Effector memory CD4-positive, alpha-beta T cell (primary cell): Measurements from ENCODE around the gene ATP10D.
"Not testable (repeated sequence)": the region's sequence is repeated elsewhere in the genome, so short reads cannot be mapped to it uniquely, and the experiment has no call there.

ENCODE experiments used
- DNase-seq, 3 donors: peaks; one replicate each; pipeline ENCODE4 v3.0.0-alpha.2; 2020
- H3K27ac ChIP-seq: 2 replicates; pipeline ENCODE4 v1.7.0; 2013; ENCODE audit warnings: mild to moderate bottlenecking, low read length, moderate library complexity; ENCODE audit not compliant: insufficient read depth, poor library complexity, severe bottlenecking
- H3K27me3 ChIP-seq: replicated peaks from 2 replicates; pipeline ENCODE4 v1.7.0; 2013; ENCODE audit warnings: mild to moderate bottlenecking, low read length; ENCODE audit not compliant: insufficient read depth, control insufficient read depth, poor library complexity, severe bottlenecking
- H3K36me3 ChIP-seq: 2 replicates; pipeline ENCODE4 v1.7.0; 2013; ENCODE audit warnings: mild to moderate bottlenecking, low read length, moderate library complexity; ENCODE audit not compliant: control insufficient read depth, insufficient read depth
- H3K4me1 ChIP-seq: 2 replicates; pipeline ENCODE4 v1.7.0; 2013; ENCODE audit warnings: low read length, mild to moderate bottlenecking; ENCODE audit not compliant: control insufficient read depth, insufficient read depth, poor library complexity, severe bottlenecking
- H3K4me3 ChIP-seq: 2 replicates; pipeline ENCODE4 v1.7.0; 2013; ENCODE audit warnings: low read length, low read depth, mild to moderate bottlenecking; ENCODE audit not compliant: insufficient read depth, poor library complexity, severe bottlenecking
- H3K9me3 ChIP-seq: 2 replicates; pipeline ENCODE4 v1.7.0; 2013; ENCODE audit warnings: mild to moderate bottlenecking, low read length, moderate library complexity; ENCODE audit not compliant: control insufficient read depth

ATP10D gene

DNA sequence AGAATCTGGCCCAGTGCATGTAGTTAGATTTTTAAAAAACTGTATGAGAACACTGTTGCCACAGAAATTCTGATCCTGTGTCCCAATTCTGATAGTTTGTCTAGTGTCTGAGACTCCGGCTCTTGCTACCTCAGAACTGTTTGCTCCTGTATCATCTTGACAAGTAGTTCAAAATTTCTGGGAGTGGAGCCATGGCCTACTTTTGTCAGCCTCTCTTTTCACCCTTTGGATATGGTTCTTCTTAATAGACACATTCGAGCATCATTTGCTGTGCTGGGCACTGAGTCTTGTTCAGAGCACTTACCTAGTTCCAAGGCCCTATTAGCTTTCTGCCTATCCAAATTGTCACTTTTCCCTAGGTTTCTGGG, 46.9 kb downstream of the ATP10D start:
- no peak overlapping the region for H3K4me3 ChIP-seq
- peaks cover 30% of the 10 kb centered on the region for H3K4me1 ChIP-seq
- H3K9me3 ChIP-seq, result no peaks in the 10 kb centered on the region
- H3K27ac ChIP-seq, result peak overlapping the region; percentile 1
- H3K36me3 ChIP-seq, result no peaks in the 10 kb centered on the region
- H3K27me3 ChIP-seq, result no peaks in the 10 kb centered on the region
- no peak for DNase-seq

DNA sequence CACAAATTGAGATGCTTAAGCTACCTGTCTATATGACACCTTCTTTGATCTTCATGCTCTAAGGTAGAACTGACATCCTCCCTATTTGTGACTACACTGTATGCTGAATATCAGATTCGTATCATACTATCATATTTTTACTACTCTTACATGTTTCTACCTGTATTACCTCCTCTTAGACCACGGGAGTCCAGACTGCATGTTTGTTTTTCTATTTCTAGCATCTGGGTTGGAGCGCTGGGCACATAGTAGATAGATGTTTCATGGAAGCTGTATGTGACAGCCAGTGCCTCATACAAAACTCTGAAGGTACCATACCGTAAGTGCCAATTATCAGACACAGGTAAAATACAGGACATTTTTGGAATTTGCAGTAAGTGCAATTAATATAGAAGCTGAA, 47.6 kb downstream of the ATP10D start:
- H3K9me3 ChIP-seq, result no peaks in the 10 kb centered on the region
- no peaks in the 10 kb centered on the region for H3K27me3 ChIP-seq
- H3K36me3 ChIP-seq, result no peaks in the 10 kb centered on the region
- no peak overlapping the region for H3K27ac ChIP-seq
- no peak overlapping the region for H3K4me3 ChIP-seq
- H3K4me1 ChIP-seq, result peaks cover 30% of the 10 kb centered on the region
- no peak for DNase-seq

DNA sequence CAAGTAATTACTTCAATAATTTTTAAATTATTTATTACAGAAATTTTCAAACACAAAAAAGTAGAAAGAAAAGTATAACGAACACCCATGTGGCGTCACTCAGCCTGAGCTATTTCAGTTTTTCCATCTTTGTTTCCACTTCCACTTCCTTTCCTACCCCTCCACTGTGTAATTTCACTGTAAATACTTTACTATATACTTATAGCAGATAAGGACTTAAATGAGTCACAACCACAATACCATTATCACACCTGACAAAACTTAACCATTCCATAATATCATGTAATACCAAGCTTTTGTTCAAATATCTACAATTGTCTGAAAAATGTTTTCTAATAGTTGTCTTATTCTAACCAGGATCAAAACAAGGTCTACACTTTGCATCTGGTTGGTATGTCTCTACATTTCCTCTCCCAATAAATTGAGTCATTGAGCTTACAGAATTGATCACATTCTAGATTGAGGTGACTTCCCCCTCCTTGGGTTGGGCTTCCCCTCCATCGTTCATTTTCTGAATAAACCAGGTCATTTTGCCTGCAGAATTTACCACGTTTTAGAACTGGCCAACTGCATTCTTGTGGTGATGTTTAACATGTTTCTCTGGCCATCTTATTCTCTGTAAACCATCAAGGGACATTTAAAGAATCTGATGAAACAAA, 48.7 kb downstream of the ATP10D start:
- no peaks in the 10 kb centered on the region for H3K9me3 ChIP-seq
- no peak overlapping the region for H3K4me3 ChIP-seq
- H3K36me3 ChIP-seq, result no peaks in the 10 kb centered on the region
- no peak overlapping the region for H3K27ac ChIP-seq
- DNase-seq, result no peak
- no peaks in the 10 kb centered on the region for H3K27me3 ChIP-seq
- H3K4me1 ChIP-seq, result peaks cover 30% of the 10 kb centered on the region

DNA sequence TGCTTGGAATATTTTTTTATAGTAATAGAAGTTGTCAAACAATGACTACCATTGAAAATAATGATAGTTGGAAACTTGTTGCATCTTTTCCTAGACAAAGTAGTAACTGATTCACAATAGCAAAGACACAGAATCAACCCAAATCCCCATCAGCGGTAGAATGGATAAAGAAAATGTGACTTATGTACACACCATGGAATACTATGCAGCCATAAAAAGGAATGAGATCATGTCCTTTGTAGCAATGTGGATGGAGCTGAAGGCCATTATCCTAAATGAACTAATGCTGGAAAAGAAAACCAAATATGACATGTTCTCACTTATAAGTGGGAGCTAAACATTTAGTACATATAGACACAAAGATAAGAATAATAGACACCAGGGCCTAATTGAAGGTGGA, 49.7 kb downstream of the ATP10D start:
- no peak for DNase-seq
- H3K27me3 ChIP-seq, result no peaks in the 10 kb centered on the region
- no peaks in the 10 kb centered on the region for H3K36me3 ChIP-seq
- no peak overlapping the region for H3K4me3 ChIP-seq
- no peak overlapping the region for H3K27ac ChIP-seq
- H3K4me1 ChIP-seq, result peaks cover 30% of the 10 kb centered on the region
- H3K9me3 ChIP-seq, result no peaks in the 10 kb centered on the region

DNA sequence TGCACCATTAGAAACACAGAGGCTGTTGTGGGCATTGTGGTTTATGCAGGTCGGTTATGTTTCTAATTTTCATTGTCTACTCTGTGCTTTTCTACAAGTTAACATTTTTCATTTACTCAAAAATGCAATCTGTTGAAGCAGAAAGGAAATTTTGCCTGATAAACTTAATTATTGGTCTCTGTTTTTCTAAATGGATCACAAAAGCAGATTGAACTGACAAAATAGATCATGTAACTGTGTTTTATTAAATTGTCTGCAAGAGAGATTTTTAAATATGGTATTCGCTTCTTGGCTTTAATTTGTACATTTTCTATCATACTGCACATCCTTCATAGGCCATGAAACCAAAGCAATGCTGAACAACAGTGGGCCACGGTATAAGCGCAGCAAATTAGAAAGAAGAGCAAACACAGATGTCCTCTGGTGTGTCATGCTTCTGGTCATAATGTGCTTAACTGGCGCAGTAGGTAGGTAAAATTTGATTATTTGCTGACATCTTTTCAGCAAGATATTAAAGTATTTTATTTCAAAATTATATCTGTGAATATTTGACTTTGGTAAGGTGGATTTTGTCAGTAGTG, 50.6 kb downstream of the ATP10D start:
- no peak overlapping the region for H3K4me3 ChIP-seq
- no peak for DNase-seq
- H3K27me3 ChIP-seq, result no peaks in the 10 kb centered on the region
- H3K9me3 ChIP-seq, result no peaks in the 10 kb centered on the region
- no peaks in the 10 kb centered on the region for H3K36me3 ChIP-seq
- H3K4me1 ChIP-seq, result peaks cover 30% of the 10 kb centered on the region
- no peak overlapping the region for H3K27ac ChIP-seq

DNA sequence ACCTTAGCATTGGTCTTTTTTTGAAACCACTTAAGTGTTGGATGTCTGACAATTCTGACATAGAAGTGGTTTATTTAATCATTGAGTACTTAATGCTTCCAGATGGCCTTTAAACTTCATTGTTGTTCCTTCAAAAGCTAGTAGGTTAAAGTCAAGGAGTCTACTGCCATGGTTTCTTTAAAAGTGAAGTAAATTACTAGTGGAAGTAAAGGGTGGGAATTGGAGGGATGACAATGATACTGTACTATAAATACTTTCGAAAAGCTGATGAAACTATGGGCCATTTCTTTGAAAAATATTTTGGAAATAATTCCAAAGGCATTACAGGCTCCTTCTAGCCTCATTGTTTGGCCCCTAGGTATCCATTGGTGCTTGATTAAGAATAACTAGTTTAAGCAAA, 51.9 kb downstream of the ATP10D start:
- Histone ChIP-seq H3K27me3 (no peaks in the 10 kb centered on the region), H3K9me3 (no peaks in the 10 kb centered on the region), H3K4me1 (peaks cover 18% of the 10 kb centered on the region), H3K4me3 (no peak overlapping the region), H3K27ac (no peak overlapping the region), H3K36me3 (no peaks in the 10 kb centered on the region)
- DNase-seq, result no peak

DNA sequence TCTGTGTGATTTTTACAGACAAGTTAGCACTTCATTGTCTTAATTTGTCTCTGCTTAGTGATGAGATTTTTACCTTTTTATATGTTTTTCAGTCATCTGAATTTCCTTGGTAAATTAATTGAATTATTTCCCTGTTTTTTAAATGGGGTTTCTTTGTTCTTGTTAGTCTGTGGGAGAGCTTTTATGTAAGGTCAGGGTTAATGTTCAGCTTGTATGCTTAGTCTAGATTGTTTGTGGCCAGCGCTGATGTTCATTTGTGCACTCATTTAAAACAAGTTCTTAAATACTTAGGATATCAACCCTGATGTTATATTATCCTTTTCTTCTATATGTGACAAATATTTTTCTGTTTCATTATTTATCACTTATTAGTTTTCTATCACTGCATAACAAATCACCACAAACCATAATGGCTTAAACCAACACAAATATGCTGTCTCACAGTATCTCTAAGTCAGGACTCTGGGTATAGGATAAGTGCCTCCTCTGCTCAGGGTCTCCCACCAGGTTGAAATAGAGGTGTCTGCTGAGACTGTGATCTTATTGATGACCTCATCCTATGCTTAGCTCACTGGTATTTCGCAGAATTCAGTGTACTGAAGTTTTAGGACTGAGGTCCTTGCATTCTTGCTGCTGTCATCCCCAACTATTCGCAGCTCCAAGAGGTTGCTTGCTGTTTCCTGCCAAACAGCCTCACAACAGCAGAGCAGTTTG, 53.2 kb downstream of the ATP10D start:
- Histone ChIP-seq H3K36me3 (no peaks in the 10 kb centered on the region), H3K4me1 (peaks cover 6% of the 10 kb centered on the region), H3K4me3 (no peak overlapping the region), H3K27me3 (no peaks in the 10 kb centered on the region), H3K9me3 (no peaks in the 10 kb centered on the region), H3K27ac (no peak overlapping the region)
- DNase-seq, result no peak

DNA sequence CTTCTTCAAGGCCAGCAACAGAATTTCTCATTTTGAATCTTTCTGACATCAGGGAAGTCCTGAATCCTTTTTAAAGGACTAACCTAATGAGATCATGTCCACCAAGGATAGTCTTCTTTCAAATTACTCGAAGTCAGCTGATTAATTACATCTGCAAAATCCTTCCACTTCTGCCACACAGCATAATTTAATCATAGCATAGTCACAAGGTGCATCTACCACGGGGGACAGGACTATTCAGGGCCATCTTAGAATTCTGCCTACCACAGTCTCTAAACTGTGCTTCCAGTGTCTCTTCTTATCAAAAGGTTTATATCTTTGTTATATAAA, 53.7 kb downstream of the ATP10D start:
- H3K36me3 ChIP-seq, result no peaks in the 10 kb centered on the region
- no peak for DNase-seq

DNA sequence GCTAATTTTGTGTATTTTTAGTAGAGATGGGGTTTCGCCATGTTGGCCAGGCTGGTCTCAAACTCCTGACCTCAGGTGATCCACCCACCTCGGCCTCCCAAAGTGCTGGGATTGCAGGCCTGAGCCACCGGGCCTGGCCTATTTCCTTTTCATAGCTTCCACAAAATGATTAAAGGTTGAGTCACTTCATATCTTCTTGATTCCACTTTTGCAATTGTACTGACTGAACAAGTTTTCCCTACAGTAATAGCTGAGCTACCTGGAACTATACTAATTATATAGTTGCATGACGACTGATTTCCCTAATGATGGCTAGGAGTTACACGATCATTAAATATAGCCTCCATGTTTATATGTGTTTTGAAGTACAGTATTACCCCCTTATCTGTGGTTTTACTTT, 57.6 kb downstream of the ATP10D start:
- not testable (repeated sequence) for H3K9me3 ChIP-seq, H3K27ac ChIP-seq, H3K4me1 ChIP-seq, H3K36me3 ChIP-seq, H3K4me3 ChIP-seq, DNase-seq, H3K27me3 ChIP-seq

More for the DNA sequence above, 53.7 kb downstream of the ATP10D start:
- Histone ChIP-seq H3K9me3 (no peaks in the 10 kb centered on the region), H3K27ac (no peak overlapping the region), H3K4me3 (no peak overlapping the region), H3K4me1 (peaks cover 5% of the 10 kb centered on the region), H3K27me3 (no peaks in the 10 kb centered on the region)

DNA sequence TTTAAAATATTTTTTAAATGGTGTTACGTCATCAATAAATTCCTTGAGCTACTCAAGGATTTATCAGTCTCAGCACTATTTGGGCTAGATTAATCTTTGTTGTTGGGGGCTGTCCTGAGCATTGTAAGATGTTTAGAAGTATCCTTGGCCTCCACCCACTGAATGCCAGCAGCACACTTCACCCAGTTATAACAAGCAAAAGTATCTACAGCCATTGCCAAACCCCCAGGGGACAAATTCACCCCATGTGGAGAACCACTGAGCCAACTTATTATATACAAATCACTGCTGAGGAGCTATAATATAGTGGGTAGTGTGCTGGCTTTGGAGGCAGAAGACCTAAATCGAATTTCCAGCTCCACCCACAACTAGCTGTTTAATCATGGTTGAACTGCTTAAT, 58.3 kb downstream of the ATP10D start:
- Histone ChIP-seq H3K9me3 (no peaks in the 10 kb centered on the region), H3K4me1 (no peaks in the 10 kb centered on the region), H3K27ac (no peak overlapping the region), H3K36me3 (no peaks in the 10 kb centered on the region), H3K27me3 (no peaks in the 10 kb centered on the region), H3K4me3 (no peak overlapping the region)
- DNase-seq, result no peak
